HuH-7.5 (cell line): ENCODE data around the gene ABCC4.

ENCODE experiments used
- DNase-seq: peaks from one replicate; pipeline ENCODE4 v3.0.0; 2011; ENCODE audit warnings: low spot score

The ABCC4 gene

DNA sequence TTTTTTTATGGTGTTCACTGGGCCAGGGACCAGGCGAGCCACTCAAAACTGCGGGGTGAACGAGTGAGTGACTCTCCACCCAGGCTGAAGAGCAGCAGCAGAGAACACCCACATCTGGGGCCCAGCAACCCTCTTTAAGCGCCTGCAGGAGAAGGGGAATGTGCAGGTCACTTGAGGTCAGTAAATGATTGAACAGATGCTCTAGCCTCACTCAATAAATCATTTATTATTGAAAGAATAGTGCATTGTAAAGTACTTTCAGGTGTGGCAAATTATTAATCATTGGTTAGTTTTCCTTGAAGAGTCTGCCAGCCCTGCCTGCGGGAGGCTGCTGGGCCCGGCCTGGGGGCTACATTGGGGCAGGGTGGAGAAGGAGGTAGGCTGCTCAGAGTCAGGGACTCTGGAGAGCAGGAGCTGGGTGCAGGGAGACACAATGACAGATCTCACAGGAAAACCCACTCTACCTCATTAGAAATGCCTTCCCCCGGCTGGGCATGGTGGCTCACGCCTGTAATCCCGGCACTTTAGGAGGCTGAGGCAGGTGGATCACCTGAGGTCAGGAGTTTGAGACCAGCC lies 42.5 kb downstream of the ABCC4 start:
- no peak for DNase-seq

DNA sequence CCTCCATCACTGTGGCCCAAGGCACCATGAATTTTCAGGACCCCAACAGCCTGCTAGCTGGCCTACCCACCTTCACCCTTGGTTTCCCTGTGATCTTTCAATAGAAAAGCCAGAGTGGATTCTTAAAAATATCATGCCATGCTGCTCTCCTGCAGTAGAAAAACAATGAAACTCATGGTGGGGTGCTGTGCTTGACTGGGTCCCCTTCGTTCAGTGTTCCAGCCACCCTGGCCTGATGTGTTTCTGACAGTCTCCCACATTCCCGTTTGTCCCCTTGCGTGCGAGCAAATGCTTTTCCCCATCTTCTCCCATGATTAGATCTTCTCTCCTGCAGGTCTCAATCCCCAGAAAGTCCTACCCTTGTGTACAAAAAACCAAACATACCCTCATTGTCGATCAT lies 43.2 kb downstream of the ABCC4 start:
- no peak for DNase-seq

DNA sequence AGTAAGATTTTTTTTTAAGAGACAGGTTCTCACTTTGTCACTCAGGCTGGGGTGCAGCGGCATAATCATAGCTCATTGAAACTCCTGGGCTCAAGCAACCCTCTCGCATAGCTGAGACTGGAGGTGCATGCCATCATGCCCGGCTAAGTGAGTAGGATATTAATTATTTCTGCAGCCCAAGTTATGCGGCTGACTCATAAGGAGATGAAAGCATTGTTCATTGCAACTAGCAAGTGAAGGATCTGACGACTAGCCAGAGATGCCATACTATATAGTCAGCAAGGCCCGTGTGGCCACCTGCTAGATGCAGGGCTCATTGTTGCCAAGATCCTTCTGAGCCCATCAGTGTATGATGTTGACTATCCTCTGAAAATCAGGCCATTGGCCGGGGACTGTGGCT lies 45.2 kb downstream of the ABCC4 start:
- DNase-seq, result no peak

DNA sequence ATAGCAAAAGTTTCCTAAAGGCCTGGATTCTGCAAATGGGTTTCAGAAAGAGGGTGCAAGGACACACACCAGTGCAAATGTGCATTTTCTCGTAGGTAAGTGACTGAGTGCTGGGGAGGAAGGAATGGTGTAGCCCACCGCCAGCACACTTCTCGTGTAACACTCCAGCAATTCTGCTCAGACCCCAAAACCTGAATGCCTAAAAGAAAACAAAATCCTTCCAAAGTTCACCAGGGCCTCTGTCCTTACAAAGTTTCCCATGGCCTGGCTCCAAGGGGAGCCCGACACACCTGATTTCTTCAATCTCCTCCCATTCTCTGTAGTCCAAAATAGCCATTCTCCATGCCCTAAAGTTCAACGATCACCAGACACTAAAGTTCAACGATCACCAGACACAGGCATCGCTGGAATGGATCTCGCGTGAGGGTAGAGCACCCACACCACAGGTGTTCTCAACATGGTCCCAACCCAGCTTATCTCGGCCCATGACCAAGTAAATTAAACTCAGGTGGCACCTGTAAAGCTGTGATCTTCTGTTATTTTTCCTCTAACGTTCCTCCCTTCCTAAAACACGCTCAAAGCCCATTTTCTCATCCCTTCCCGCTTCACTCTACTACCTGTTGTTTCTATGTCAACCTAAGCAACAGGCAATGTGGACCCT lies 46.0 kb downstream of the ABCC4 start:
- no peak for DNase-seq

DNA sequence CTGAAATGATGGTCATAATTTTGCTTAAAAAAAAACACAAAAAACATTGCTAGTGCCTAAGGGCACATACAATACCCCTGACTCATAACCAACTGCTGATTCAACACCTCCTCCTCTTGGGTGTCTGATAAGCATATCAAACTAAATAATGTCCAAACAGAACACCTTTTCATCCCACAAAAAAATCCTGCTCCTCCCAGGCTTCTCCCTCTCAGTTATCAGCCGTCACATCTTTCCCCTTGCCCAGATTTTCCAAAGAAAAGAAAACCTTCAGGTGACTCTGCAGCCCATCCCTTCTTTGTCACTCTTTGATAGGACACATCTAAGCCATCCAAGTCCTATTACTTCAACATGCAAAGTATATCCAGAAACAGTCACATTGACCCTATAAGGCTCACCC lies 46.9 kb downstream of the ABCC4 start:
- no peak for DNase-seq

DNA sequence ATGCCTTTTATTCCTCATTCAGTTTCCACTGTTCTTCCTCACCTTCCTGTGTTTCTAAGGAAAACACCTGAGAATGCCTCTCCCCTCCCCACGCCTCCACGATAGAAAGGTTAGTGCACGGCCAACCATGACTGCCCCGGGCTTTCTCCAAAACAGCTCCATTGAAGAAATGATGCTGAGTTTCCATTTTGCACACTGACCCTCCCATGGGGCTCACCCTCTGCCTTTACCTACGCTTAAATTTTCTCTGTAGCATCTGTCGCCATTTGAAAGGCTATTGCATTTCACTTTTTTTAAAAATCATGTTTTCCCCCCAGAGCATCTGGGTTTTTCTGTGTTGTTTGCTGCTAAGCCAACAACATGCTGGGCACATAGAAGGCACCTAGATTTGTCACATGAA lies 48.2 kb downstream of the ABCC4 start:
- DNase-seq, result no peak

DNA sequence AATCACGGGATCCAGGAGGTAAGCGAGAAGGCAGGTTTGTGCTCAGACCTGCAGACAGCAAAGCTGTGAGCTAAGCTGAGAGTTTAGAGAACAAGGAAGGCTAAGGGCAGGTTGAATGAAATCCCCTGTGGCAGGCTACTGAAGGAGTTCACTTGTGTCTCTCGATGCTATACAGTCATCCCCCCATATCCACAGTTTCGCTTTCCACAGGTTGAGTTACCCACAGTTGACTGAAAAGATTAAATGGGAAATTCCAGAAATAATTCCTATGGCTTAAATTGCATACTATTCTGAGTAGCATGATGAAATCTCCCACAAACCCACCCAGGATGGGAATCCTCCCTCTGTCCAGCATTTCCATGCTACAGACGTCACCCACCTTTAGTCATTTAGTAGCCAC lies 49.6 kb downstream of the ABCC4 start:
- no peak for DNase-seq

DNA sequence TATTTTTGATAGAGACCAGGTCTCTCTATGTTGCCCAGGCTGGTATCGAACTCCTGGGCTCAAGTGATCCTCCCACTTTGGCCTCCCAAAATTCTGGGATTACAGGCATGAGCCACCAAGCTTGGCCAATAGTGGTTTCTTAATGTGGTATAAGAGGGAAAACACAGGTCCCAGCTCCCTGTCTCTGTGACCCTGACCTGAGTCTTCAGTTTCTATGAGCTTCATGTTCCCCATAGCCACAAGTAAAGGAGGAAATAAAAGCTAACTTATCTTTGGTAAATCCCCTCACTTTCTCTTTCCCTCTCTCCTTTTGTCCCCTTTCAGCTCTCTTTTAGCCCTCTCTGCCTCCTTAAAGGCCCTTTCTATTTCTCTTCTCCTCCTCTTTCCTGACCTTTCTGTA lies 50.3 kb downstream of the ABCC4 start:
- no peak for DNase-seq

DNA sequence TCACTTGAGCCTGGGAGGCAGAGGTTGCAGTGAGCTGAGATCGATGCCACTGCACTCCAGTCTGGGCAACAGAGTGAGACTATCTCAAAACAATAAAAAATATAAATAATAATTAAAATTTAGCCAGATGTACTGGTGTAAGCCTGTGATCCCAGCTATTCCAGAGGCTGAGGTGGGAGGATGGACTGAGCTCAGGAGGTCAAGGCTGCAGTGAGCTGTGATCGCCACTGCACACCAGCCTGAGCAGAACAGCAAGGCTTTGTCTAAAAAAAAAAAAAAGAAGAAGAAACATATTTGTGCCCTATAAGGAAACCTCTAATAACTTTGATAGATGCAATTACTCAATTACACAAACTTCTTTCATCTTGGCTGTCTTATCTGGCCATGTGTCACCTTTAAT lies 52.3 kb downstream of the ABCC4 start:
- no peak for DNase-seq

DNA sequence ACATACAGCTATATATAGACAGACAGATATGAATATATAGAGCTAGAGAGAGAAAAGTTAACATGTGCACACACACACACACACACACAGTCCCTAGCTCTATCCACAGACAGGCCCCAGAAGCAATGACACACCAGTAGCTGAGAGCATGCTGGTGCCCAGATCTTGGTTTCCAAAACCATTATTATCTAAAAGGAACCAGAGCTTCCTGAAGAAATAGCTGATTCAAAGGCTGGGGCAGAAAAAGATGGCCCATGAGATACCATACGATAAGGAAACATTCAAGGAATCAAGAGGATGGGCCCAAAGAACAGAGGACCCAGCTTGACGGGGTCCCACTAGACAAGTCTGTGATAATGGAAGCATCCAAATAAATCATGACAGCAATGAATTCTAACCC lies 53.4 kb downstream of the ABCC4 start:
- DNase-seq, result no peak

DNA sequence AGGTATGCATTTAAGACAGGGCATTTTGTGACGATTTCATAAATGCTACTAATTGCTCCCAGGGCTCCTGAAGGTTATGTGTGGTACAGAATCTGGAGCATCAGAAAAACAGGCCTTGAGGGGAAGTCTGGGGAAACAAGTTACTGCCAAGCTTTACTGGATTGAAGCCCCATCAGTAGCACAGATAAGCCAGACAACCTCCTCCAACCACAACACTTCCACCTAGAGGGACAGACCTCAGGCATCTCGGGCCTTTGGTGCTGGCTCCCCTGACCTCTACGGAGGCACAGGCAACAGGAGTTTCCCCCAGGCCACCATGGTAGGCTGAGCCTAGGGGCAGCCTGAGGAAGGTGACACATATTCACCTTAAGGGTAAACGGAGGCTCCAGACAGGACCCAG lies 54.1 kb downstream of the ABCC4 start:
- DNase-seq, result no peak

DNA sequence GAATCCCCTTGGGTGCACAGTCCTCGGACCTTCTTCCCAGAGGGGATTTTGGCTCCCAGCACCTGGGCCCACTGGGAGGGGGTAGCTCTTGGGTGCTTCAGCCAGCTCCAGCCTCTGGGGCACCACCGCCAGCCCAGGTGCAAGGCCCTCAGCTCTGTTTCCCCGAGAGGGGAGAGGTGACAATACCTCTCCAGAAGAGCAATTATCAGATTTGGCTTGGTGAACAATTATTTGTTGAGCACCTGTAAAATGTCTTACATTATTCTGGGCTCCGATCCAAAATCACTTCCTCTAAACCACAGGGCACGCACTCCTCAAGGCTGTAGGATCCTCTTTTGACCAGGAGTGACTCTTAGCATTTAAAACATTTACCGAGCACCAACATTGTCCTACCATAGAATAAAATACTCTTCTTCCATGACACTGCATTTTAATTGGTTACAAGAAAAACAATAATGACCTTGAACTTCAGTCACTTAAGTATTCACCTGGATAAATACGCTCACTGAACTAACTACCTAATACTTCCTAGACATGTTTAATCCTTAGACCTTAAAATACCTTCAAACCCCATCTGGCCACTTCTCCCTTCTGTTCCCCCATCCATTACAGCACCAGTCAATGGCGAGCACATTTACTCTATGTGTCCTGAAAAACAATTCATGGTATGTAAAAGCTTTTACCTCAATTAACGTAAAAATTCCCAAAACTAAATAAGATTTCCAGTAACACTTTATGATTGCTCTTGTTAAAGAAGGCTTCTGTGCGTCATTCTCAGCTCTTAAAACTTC lies 54.8 kb downstream of the ABCC4 start:
- no peak for DNase-seq

DNA sequence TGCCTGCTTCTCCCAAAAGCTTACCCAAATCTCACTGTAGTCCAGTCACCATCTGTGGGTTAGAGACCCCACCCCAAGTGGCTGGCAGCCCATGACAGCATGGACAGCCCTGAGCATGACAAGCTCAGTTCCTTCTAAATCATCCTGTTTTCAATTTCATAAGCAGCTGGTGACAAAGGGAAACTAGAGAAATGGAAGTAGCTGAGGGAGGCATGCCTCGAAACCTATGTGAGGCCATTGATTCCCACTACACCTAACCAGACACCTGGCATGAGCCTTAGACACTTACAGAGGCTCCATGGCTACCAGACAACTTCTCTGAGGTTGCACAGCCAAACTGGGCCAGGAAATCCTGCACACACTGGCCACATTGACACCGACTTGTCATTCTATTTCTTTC lies 56.2 kb downstream of the ABCC4 start:
- DNase-seq, result no peak

DNA sequence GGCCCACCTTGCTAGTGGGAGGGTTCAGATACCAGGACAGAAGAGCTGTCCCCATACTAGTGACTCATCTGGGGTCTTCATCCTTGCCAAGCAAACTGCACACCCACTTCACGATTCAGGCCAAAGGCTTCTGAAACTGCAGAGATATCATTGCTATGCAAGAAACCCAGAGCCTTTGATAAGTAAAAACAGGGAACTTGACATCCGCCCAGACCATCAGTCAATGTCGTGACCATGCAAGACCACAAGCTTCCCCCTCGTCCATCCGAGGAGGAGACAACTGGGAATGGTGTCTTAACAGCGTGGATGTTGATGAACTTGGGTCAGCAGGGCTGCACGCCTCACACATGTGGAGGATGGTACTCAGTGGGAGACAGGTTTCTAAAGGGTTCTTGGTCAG lies 58.0 kb downstream of the ABCC4 start:
- DNase-seq, result no peak

DNA sequence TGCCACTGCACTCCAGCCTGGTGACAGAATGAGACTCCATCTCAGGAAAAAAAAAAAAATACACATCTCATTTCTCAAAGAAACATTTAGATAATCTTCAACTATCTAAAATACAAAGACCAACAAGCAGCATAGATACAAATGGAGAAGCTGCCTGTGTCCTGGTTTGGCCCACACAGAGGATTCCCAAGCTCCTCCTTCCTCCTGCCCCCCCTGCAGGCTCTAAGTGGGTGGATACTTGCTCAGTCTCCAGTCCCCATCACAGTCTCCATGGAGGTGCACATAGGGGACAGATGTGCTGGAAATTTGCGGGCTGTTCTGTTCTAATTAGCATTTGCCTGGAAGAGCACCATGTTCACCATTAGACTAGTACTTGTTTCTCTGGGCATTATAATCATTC lies 59.9 kb downstream of the ABCC4 start:
- DNase-seq, result no peak

DNA sequence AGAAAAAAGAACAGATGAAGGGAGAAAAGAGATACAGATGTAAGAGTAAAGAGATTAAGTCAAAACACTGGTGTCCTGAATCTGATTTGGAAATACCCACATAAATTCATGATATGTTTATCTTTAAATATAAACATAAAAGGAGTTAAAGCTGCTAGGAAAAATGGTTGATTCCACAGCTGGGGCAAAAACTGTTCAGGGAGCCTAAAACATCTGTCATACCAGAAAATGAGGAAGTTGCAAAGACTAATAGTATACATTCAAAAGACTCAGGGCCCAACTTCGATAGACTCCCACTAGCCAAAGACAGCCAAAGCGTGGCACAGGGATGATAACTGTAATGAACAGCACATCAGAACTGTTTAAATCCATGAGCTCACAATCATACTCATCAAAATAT lies 62.0 kb downstream of the ABCC4 start:
- DNase-seq, result no peak

DNA sequence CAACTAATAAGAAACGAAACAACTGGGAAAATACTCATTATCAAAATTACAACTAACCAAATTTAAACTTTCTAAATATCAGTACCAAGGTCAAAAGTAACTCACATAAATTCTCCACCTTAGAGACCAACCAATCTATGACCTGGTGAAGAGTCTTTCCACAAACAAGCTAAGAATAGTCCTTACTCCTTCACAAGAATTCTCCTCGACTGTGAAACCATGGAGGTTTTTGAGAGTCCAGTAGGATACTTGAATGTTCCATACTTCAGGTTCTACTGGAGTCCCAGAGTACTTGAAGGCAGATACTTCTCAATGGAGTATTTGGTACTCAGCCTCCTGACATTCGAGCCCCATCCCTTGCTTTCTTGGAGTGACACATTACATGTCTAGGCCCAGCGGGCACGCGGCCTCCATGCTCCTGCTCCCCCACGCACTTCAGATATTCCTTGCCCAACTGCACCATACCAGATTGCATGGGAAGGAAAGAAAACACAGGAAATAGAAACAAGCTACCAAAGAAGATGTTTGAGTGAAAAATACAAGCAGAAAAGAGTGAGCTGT lies 63.9 kb downstream of the ABCC4 start:
- no peak for DNase-seq

DNA sequence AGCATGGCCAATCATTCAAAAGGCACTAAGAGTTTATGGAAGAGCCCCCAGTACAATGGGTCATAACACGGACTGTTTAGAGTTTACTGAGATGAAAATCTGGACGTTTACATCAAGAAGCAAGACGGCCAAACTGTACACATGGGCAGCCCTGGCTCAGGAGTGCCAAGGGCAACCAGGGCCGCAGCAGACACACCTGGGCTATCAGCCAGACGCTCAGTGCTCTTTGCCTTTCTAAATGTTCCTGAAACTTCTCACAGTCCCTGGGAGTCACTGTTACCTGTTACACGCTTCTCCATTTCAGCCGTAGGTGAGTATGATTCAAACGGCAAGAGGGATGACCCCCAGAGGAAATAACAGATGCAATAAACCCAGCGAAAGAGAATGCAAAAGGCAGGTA lies 64.5 kb downstream of the ABCC4 start:
- no peak for DNase-seq

DNA sequence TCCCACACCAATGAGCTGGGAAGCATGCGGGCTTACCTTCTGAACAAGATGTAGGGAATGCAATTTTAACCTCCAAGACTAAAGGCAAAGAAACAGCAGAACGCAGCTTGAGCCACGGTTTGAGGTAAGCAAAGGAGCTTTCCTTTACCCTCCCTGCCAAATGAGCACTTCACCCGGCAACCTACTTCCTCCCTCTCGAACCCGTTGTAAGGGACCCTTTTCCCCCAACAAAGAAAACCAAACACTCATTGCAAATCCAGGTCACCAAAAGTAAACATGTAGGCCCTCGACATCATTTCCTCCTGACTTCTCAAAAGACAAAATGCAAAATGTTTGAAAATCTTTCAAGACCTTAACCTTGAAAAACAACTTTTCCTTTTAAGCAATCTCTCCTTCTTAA lies 65.3 kb downstream of the ABCC4 start:
- DNase-seq, result no peak

DNA sequence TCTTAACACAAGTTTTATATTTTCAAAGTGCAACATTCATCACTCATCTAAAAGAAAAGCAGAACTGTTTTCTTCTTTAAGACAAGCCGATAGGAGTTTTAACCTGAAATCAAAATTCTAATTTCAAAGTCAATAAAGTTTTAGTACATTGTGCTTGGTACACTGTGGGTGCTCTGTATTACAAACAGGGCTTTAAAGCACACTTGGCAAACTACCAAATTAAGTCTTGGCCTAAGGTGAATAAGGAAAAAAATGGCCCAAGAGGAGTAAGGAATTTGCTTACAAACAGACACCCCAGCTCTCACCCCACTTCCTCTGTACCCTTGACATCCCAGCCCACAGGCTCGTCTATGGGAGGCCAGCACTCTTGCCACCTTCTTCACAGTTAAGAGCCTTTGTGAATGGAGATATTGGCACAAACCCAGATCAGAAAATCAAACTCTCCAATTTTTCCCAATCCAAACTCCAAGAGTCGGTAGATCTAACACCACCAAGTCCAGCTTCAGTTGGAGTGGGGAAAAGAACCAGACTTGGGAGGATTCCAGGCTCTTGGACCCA lies 66.0 kb downstream of the ABCC4 start:
- no peak for DNase-seq

DNA sequence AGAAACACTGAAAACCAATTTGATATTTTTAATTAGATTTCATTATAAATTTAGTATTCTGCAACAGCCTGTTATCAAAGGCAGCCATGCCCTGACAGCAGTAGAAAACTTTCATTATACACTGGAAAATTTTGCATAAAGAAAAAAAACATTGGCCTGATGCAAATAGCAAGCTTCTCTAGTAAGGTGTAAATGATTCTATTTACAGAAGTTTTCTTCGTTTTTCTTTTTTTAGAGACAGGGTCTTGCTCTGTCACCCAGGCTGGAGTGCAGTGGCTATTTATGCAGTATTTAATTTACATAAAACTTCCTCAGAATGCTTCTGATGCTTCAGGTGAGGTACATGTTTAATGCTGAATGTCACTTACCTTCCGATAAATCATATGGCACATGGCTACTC lies 67.0 kb downstream of the ABCC4 start:
- DNase-seq, result no peak

DNA sequence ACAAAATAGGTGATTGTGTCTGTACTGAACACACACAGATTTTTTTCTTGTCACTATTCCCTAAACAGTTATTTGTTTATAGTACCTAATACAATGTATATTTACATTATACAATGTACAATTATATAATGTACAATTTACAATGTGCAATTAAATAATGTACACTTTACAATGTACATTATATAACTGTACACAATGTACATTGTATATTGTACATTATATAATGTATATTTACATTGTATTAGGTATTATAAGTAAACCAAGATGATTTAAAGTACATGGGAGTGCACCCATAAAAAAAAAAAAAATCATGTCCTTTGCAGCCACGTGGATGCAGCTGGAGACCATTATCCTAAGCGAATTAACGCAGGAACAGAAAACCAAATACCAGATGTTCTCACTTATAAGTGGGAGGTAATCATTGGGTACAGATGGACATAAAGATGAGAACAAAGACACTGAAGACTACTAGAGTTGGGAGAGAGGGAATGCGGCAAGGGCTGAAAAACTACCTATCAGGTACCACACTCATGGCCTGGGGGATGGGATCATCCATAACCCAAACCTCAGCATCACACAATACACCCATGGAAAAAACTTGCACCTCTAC lies 68.1 kb downstream of the ABCC4 start:
- DNase-seq, result no peak

DNA sequence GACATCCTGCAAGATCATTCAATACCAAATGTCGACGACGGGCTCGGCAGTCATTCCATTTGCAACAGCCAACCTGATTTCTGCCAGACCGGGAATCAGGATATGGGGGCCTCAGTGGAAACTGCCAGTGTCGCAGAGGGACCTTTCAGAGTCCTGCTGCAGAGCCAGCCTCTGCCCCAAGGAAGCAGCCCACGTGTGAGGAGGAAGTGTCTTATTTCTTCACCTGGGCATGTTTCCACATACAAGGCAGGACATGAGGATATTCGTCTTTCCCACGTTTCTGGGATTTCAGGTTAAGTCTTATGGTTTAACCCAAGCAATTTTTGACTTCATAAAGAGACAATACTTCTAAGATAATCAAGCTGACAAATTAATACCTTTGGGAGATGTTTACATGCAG lies 69.9 kb downstream of the ABCC4 start:
- DNase-seq, result no peak
